Measurements from ENCODE around the gene EMC10. TPM values are rescaled to one million over a fixed set of nuclear protein-coding genes. Genes with fewer than 3 reads are reported as not detected.
A peak's percentile ranks its signal among the peaks of the same experiment; 100 is the strongest.

Gene EMC10
- total and polyA plus RNA-seq, 2 of the 4 experiments (the other 2 are of a cell fraction) = 11.3 to 90.9 TPM

DNA sequence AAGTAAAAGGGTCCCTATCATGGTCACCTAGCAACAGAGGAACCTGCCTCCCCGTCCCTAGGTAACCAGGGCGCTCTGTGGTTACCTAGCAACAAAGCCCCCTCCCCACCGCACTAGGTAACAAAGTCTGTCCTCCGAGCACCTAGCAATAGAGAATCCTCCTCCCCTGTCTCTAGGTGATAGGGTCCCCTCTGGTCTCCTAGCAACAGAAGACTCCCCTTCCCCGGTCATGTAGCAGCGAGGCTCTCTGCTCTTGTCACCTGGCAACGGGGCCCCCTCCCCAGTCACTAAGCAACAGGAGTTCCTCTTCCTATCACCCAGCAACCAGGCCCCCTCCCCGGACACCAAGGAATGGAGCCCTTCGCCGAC lies 34.4 kb downstream of the EMC10 start:
- H3K14ac ChIP-seq (replicated peaks; ENCODE audit: low read depth, low read length) = peak overlapping the region; percentile 98
- no TSS peak for BruUV-seq (replicated peaks)

More for the DNA sequence above, 34.4 kb downstream of the EMC10 start:
- peaks cover 5 to 10% of the 10 kb centered on the region in 2 experiments; a peak in 3 of 4 replicates for H3K79me1 ChIP-seq (ENCODE audit: low read depth in 1 of 2, low read length in 2 of 2)
- H2BK15ac ChIP-seq (ENCODE audit: low read depth, low read length) = peak overlapping the region; percentile 46; the same call in 1 of the 3 replicates
- ATAC-seq (ENCODE audit: low read depth) (no peak; the same call in 1 of the 2 replicates), DNase-seq (no peak)
- peak overlapping the region; percentile 97 for H3K23ac ChIP-seq (ENCODE audit: low read depth, low read length)
- peaks cover 2% of the 10 kb centered on the region; the same call in 1 of the 2 replicates for H3K36me3 ChIP-seq (ENCODE audit: control insufficient read depth, insufficient read depth, low read length)
- H3K4me3 ChIP-seq (ENCODE audit: insufficient read depth, low read depth, low read length) = peak overlapping the region; percentile 68
- no peaks in the 10 kb centered on the region; the same call in 1 of the 2 replicates for H3K9me1 ChIP-seq (ENCODE audit: insufficient read depth, low read length)
- ChIA-PET POLR2A (ENCODE audit: unreplicated experiment) (no interaction called here), CTCF (interaction anchor here (0.6 to 1.2 kb wide), 2 partner anchors 46 to 173 kb away, joined by 3 to 4 read pairs; no protein-coding TSS in a partner anchor)
- peak overlapping the region; percentile 33 for H2BK5ac ChIP-seq (ENCODE audit: low read depth, low read length, poor library complexity, severe bottlenecking)
- peaks cover 3% of the 10 kb centered on the region for H3K4me1 ChIP-seq (ENCODE audit: control insufficient read depth, insufficient read depth, low read length)
- no peak for TF ChIP-seq CEBPB (IDR thresholded peaks at IDR 0.05; ENCODE audit: low read depth, low read length)
- peak; percentile 57; the same call in 1 of the 2 replicates for TF ChIP-seq MAZ (IDR thresholded peaks at IDR 0.05; ENCODE audit: borderline replicate concordance, low read depth, low read length)
- H3K4ac ChIP-seq (ENCODE audit: low read depth, low read length) = peak overlapping the region; percentile 93
- no peaks in the 10 kb centered on the region for H4K20me1 ChIP-seq (ENCODE audit: insufficient read depth, low read length)
- peak overlapping the region; percentile 65 for H3K9ac ChIP-seq (ENCODE audit: low read depth, low read length)
- peak overlapping the region; percentile 34 for H4K5ac ChIP-seq (ENCODE audit: low read depth, low read length)
- in situ Hi-C loops (cut with MboI; ENCODE audit: low sequenced_read_pairs) = no loop called here
- peak overlapping the region; percentile 39 for H3K27ac ChIP-seq (ENCODE audit: insufficient read depth, low read length)
- no peaks in the 10 kb centered on the region for H3K27me3 ChIP-seq (ENCODE audit: control insufficient read depth, insufficient read depth, low read length)
- H2AFZ ChIP-seq (replicated peaks; ENCODE audit: low read length, poor library complexity) = peak overlapping the region; percentile 100
- H3K9me3 ChIP-seq (ENCODE audit: control insufficient read depth, insufficient read depth, low read length) = no peaks in the 10 kb centered on the region
- WGBS, 2 experiments (ENCODE audit: extremely low coverage in 2 of 2, insufficient read length in 1 of 2) = 10% methylated on average over 2 of the region's 10 CpGs; no CpG with 5 or more reads in 1 of the 2 experiments
- peak overlapping the region; percentile 93 to 94 for H4K8ac ChIP-seq (ENCODE audit: low read depth in 2 of 2, low read length in 2 of 2)
- H3K18ac ChIP-seq (ENCODE audit: low read depth, low read length) = no peak overlapping the region; the same call in 1 of the 2 replicates
- peak overlapping the region; percentile 87 for H3K56ac ChIP-seq (ENCODE audit: extremely low read depth, insufficient read depth, low read length)
- H2AK9ac ChIP-seq (replicated peaks; ENCODE audit: low read depth, low read length, poor library complexity) = peak overlapping the region; percentile 100
- peak overlapping the region; percentile 97 for H3K4me2 ChIP-seq (ENCODE audit: low read depth, low read length)
- H2BK120ac ChIP-seq (ENCODE audit: low read depth, low read length) = peak overlapping the region; percentile 36; the same call in 1 of the 2 replicates
- H2BK20ac ChIP-seq (ENCODE audit: low read depth, low read length) = no peak overlapping the region
- dilution Hi-C loops (cut with HindIII; ENCODE audit: low sequenced_read_pairs, unreplicated experiment) = no loop called here
- peak overlapping the region; percentile 93 for H4K91ac ChIP-seq (ENCODE audit: insufficient read depth, low read depth, low read length)
- peak overlapping the region; percentile 96 for H2AK5ac ChIP-seq (ENCODE audit: low read depth, low read length)
- intact Hi-C loops (cut with micrococcal nuclease) = loop anchor here (1.0 to 2.0 kb wide), 3 partner anchors 34 to 294 kb away; partner anchors contain the start of genes EMC10 and GARIN5A

All from IMR-90 (cell line).